GM12878 (cell line): Measurements from ENCODE around the gene PDIK1L. TPM values are rescaled to one million over a fixed set of nuclear protein-coding genes. Genes with fewer than 3 reads are reported as not detected.

ENCODE experiments used
- ATAC-seq: fragments of 200-7000 bp; cut with Tn5 transposase; 3 replicates; pipeline ENCODE4 v1.9.1; 2020; ENCODE audit warnings: mild to moderate bottlenecking, moderate library complexity
- BruUV-seq: library from RNA; stranded (reverse); fragments of 400-500 nt; replicated peaks from 2 replicates; lab custom pipeline; 2021; lab: Mats Ljungman, UMichigan
- CTCF ChIA-PET: fragments of 300-600 bp; sonication (Branson Sonifier 250); formaldehyde crosslinking; extraction: SDS; loops from one replicate; lab custom pipeline; 2021; ENCODE audit warnings: inconsistent platforms; lab: Yijun Ruan, JAX
- POLR2A ChIA-PET: fragments of 350-600 bp; formaldehyde crosslinking; extraction: SDS; loops from one replicate; lab custom pipeline; 2021; ENCODE audit warnings: inconsistent platforms; lab: Charles Lee
- RAD21 ChIA-PET: fragments of 300-600 bp; sonication (Branson Sonifier 250); formaldehyde crosslinking; loops from one replicate; lab custom pipeline; 2023; ENCODE audit warnings: antibody characterized with exemption; ENCODE audit not compliant: unreplicated experiment; lab: Charles Lee
- SMC1A ChIA-PET: fragments of 300-600 bp; sonication (Branson Sonifier 250); formaldehyde crosslinking; loops from one replicate; lab custom pipeline; 2023; ENCODE audit not compliant: unreplicated experiment, uncharacterized antibody; lab: Charles Lee
- DNase-seq: peaks from one replicate; pipeline ENCODE4 v3.0.0-alpha.2; 2011; ENCODE audit warnings: low read depth, low spot score
- FAIRE-seq: peaks from 3 replicates; lab custom pipeline; 2011; peaks lifted over from hg19 to GRCh38; lab: Jason Lieb, UNC
- H2AFZ ChIP-seq: 2 replicates; pipeline ENCODE4 v1.6.0; 2011; ENCODE audit warnings: low read depth, low read length, control low read depth; ENCODE audit not compliant: control insufficient read depth
- H3K27ac ChIP-seq: 2 replicates; pipeline ENCODE4 v1.5.1; 2011; ENCODE audit warnings: control low read depth; ENCODE audit not compliant: control insufficient read depth, insufficient read depth
- H3K27me3 ChIP-seq, 2 experiments: replicated peaks in 1 of 2; 2 replicates each; pipeline versions ENCODE4 v1.6.0 to v1.6.1; 2011; ENCODE audit warnings: low read length in 1 of 2; ENCODE audit not compliant: control insufficient read depth in 2 of 2, insufficient read depth in 2 of 2
- H3K36me3 ChIP-seq, 2 experiments: 2 replicates each; pipeline ENCODE4 v1.5.1; 2011; ENCODE audit warnings: low read length in 1 of 2; ENCODE audit not compliant: control insufficient read depth in 2 of 2, insufficient read depth in 2 of 2
- H3K4me1 ChIP-seq: 2 replicates; pipeline ENCODE4 v1.6.1; 2011; ENCODE audit warnings: mild to moderate bottlenecking, low read length, moderate library complexity, mixed read lengths; ENCODE audit not compliant: control insufficient read depth, insufficient read depth
- H3K4me2 ChIP-seq: 2 replicates; pipeline ENCODE4 v1.6.0; 2011; ENCODE audit warnings: control low read depth; ENCODE audit not compliant: control insufficient read depth, insufficient read depth
- H3K4me3 ChIP-seq: fragments of 200-600 bp; sonication (generic); 2 replicates; pipeline ENCODE4 v1.5.1; 2016
- H3K79me2 ChIP-seq: 2 replicates; pipeline ENCODE4 v1.6.0; 2011; ENCODE audit warnings: low read length; ENCODE audit not compliant: control insufficient read depth, insufficient read depth
- H3K9ac ChIP-seq: 2 replicates; pipeline ENCODE4 v1.8.0; 2011; ENCODE audit warnings: low read length, control low read depth, mixed read lengths; ENCODE audit not compliant: control insufficient read depth, insufficient read depth
- H3K9me3 ChIP-seq: replicated peaks from 3 replicates; pipeline ENCODE4 v1.5.1; 2011; ENCODE audit warnings: mild to moderate bottlenecking, low read length; ENCODE audit not compliant: control insufficient read depth, insufficient read depth
- H4K20me1 ChIP-seq: 2 replicates; pipeline ENCODE4 v1.6.0; 2011; ENCODE audit not compliant: control insufficient read depth, insufficient read depth
- IRF3 ChIP-seq: fragments of 450-650 bp; IDR thresholded peaks from 2 replicates; pipeline ENCODE4 v1.6.1; 2014; ENCODE audit warnings: mild to moderate bottlenecking
- RUNX3 ChIP-seq: IDR thresholded peaks from 2 replicates; pipeline ENCODE4 v1.6.1; 2012; ENCODE audit warnings: low read length, inconsistent platforms
- WGBS: methylation state at CpG from one replicate; pipeline ENCODE4 v1.1.6; 2016; ENCODE audit warnings: low lambda C conversion rate; ENCODE audit not compliant: insufficient replicate concordance, insufficient coverage; ENCODE audit errors: missing lambda C conversion rate; 5-methylcytosine and 5-hydroxymethylcytosine counted together
- in situ Hi-C: fragments of 300-500 bp; cut with MboI; formaldehyde crosslinking; loops from 9 replicates; pipeline ENCODE4 v1.14.3; 2018; ENCODE audit warnings: mixed read lengths
- intact Hi-C: fragments of 100-400 bp; cut with micrococcal nuclease; formaldehyde crosslinking; loops from one replicate; pipeline ENCODE4 v1.14.2; 2022; ENCODE audit not compliant: unreplicated experiment
- polyA plus RNA-seq, 11 experiments: library from polyadenylated mRNA; depleted of rRNA in 4 of 11; unstranded in 6 of 11; stranded (reverse) in 5 of 11; fragments of >200 nt; fragmentation: Nextera tagmentation in 4 of 11; fragmentation: Illumina TruSeq in 1 of 11; extraction: Ambion mirVana in 4 of 11; extraction: Trizol in 1 of 11; gene quantifications; 1 replicate in 1 of 11; 2 replicates in 10 of 11; pipeline versions ENCODE4 v1.2.1 to v1.2.3, GENCODE V29; 2011 to 2016; ENCODE audit warnings: inconsistent platforms in 2 of 11, missing spikeins in 2 of 11, low read depth in 1 of 11
- total RNA-seq, 4 experiments: library from RNA; depleted of rRNA in 3 of 4; stranded (reverse); fragments of >200 nt in 3 of 4; fragmentation: Illumina TruSeq in 1 of 4; extraction: Trizol in 1 of 4; gene quantifications; 2 replicates each; pipeline versions ENCODE4 v1.2.1 to v1.2.3, GENCODE V29; 2013 to 2021
- TF ChIP-seq, protein P1 (sequence below): fragments of 450-650 bp; IDR thresholded peaks from 2 replicates; pipeline ENCODE4 v1.6.1; 2016; ENCODE audit warnings: mild to moderate bottlenecking

The PDIK1L gene
- total and polyA plus RNA-seq, 10 of the 15 experiments (the other 5 are each of a cell fraction or from before 2014, with no cell fraction given): 4.0 to 15.9 (median 10.5) TPM

DNA sequence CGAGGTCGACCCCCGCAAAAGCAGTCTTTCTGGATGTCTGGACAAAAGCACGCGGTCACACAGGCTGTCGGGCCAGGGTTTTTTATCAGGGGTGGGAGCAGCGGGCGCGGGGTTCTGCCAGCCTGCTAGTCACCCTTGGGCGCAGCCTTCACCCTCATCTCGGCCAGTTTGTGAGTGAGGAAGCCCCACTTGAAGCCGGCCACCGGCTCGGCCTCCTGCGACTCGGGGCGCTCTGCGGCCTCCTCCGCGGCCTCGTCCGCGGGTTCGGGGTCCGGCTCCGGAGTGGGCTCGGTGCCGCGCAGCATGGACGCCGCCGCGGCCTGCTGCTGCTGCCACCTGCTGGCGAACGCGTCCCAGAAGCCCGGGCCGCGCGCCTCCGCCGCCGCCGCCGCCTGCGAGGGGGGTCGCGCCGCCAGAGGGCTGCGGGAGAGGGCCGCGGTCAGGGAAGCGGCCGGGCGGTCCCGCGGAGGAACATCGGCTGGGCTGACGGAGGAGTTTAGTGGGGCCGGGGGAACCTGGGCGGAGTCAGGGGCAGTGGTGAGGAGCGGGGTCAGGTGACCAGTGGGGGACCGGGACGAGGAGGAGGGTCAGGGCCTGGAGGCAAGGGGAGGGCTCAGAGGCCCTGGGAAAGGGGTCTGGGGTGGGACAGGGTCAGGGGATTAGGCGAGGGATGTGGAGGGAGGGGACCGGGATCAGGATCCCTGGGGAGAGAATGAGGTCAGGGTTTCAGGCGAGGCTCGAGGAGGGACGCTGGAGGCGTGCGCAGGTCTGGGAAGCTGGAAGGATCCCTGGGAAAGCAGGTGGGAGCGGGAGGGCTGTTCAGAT, 52.6 kb downstream of the PDIK1L start (continued):
- no peak for TF ChIP-seq IRF3

GRCh38 chr1:26164861-26165842, 53.5 kb downstream of the PDIK1L start:
- Histone ChIP-seq H3K4me2 (no peak overlapping the region), H3K4me3 (no peak overlapping the region), H3K36me3 (no peaks in the 10 kb centered on the region), H3K79me2 (peaks cover 5% of the 10 kb centered on the region), H2AFZ (no peak overlapping the region), H3K4me1 (peaks cover 4% of the 10 kb centered on the region), H3K9me3 (no peaks in the 10 kb centered on the region; the same call in 2 of the 3 replicates), H3K9ac (no peak overlapping the region), H3K27me3 (peaks cover 3 to 13% of the 10 kb centered on the region in 2 experiments), H4K20me1 (no peaks in the 10 kb centered on the region), H3K27ac (no peak overlapping the region)
- ChIA-PET CTCF (interaction anchor here (0.6 to 1.8 kb wide), 2 partner anchors 24 to 69 kb away, joined by 3 to 8 read pairs; partner anchors contain the start of gene CEP85), POLR2A (interaction anchor here (1.1 kb wide), 1 partner anchor 53 kb away, joined by 3 read pairs; the partner anchor contains the start of gene PDIK1L), RAD21 (interaction anchor here (0.6 to 0.7 kb wide), 2 partner anchors 129 to 329 kb away, joined by 3 read pairs; no protein-coding TSS in a partner anchor), SMC1A (no interaction called here)
- no peak for ATAC-seq
- no peak for DNase-seq
- TF ChIP-seq RUNX3: peak; percentile 11; the same call in 1 of the 2 replicates
- TF ChIP-seq, protein P1, sequence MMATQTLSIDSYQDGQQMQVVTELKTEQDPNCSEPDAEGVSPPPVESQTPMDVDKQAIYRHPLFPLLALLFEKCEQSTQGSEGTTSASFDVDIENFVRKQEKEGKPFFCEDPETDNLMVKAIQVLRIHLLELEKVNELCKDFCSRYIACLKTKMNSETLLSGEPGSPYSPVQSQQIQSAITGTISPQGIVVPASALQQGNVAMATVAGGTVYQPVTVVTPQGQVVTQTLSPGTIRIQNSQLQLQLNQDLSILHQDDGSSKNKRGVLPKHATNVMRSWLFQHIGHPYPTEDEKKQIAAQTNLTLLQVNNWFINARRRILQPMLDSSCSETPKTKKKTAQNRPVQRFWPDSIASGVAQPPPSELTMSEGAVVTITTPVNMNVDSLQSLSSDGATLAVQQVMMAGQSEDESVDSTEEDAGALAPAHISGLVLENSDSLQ: no peak
- BruUV-seq: no TSS peak
- intact Hi-C loops: loop anchor here (5.0 to 10.0 kb wide), 3 partner anchors 58 to 230 kb away; no protein-coding TSS in a partner anchor
- no peak for FAIRE-seq
- WGBS: 52% methylated on average over 17 of the region's 19 CpGs
- in situ Hi-C loops: no loop called here
